GM23248 (cell line): ENCODE data around the gene MDGA2. TPM values are rescaled to one million over a fixed set of nuclear protein-coding genes. Genes with fewer than 3 reads are reported as not detected.

Source experiments
- DNase-seq: peaks from one replicate; pipeline ENCODE4 v3.0.0-alpha.2; 2015
- H2AFZ ChIP-seq: fragments of 200-600 bp; sonication (generic); 2 replicates; pipeline ENCODE4 v1.6.1; 2016; ENCODE audit warnings: antibody characterized with exemption
- H3F3A ChIP-seq: fragments of 200-600 bp; sonication (generic); 2 replicates; pipeline ENCODE4 v1.6.1; 2016; ENCODE audit warnings: mild to moderate bottlenecking, antibody characterized with exemption, mixed run types; ENCODE audit not compliant: insufficient read depth
- H3K27ac ChIP-seq: fragments of 200-600 bp; sonication (generic); 2 replicates; pipeline ENCODE4 v1.5.1; 2016; ENCODE audit warnings: mild to moderate bottlenecking
- H3K27me3 ChIP-seq: fragments of 200-600 bp; sonication (generic); replicated peaks from 2 replicates; pipeline ENCODE4 v1.6.1; 2016; ENCODE audit warnings: mild to moderate bottlenecking; ENCODE audit not compliant: insufficient read depth
- H3K36me3 ChIP-seq: fragments of 200-600 bp; sonication (generic); 2 replicates; pipeline ENCODE4 v1.6.1; 2016; ENCODE audit warnings: low read depth, mild to moderate bottlenecking
- H3K4me1 ChIP-seq: fragments of 200-600 bp; sonication (generic); 2 replicates; pipeline ENCODE4 v1.6.1; 2016; ENCODE audit warnings: mild to moderate bottlenecking; ENCODE audit not compliant: insufficient read depth
- H3K4me2 ChIP-seq: fragments of 200-600 bp; sonication (generic); one replicate; pipeline ENCODE4 v1.6.1; 2016; ENCODE audit warnings: mild to moderate bottlenecking; ENCODE audit not compliant: unreplicated experiment
- H3K4me3 ChIP-seq: fragments of 200-600 bp; sonication (generic); 2 replicates; pipeline ENCODE4 v1.5.1; 2016; ENCODE audit warnings: mild to moderate bottlenecking
- H3K79me2 ChIP-seq: fragments of 200-600 bp; sonication (generic); 2 replicates; pipeline ENCODE4 v1.6.1; 2016; ENCODE audit warnings: mild to moderate bottlenecking; ENCODE audit not compliant: insufficient read depth
- H3K9ac ChIP-seq: fragments of 200-600 bp; sonication (generic); 2 replicates; pipeline ENCODE4 v1.6.1; 2016; ENCODE audit warnings: mild to moderate bottlenecking
- H3K9me2 ChIP-seq: fragments of 200-600 bp; sonication (generic); 2 replicates; pipeline ENCODE4 v1.6.1; 2016; ENCODE audit warnings: mixed run types, mild to moderate bottlenecking, moderate library complexity; ENCODE audit not compliant: insufficient read depth
- H3K9me3 ChIP-seq: fragments of 200-600 bp; sonication (generic); one replicate; pipeline ENCODE4 v1.6.1; 2017; ENCODE audit warnings: low read depth
- H4K20me1 ChIP-seq: fragments of 200-600 bp; sonication (generic); 2 replicates; pipeline ENCODE4 v1.6.0; 2016; ENCODE audit not compliant: insufficient read depth
- EZH2 ChIP-seq: fragments of 200-600 bp; sonication (generic); IDR thresholded peaks from 2 replicates; pipeline ENCODE4 v1.6.1; 2018; ENCODE audit warnings: antibody characterized with exemption, mild to moderate bottlenecking; ENCODE audit not compliant: insufficient read depth, poor library complexity, severe bottlenecking
- EZH2phosphoT487 ChIP-seq: fragments of 200-600 bp; sonication (generic); IDR thresholded peaks from 2 replicates; pipeline ENCODE4 v1.6.1; 2018; ENCODE audit warnings: antibody characterized with exemption, moderate library complexity, mild to moderate bottlenecking, low read depth; ENCODE audit not compliant: insufficient read depth
- WGBS, 2 experiments: methylation state at CpG; one replicate each; pipeline ENCODE4 v1.1.6; 2015 to 2017; ENCODE audit warnings: low lambda C conversion rate in 2 of 2, low coverage in 1 of 2; ENCODE audit errors: missing lambda C conversion rate in 2 of 2; 5-methylcytosine and 5-hydroxymethylcytosine counted together
- in situ Hi-C: fragments of 300-500 bp; cut with MboI; formaldehyde crosslinking; loops from 2 replicates; pipeline ENCODE4 v1.15.0; 2020
- polyA plus RNA-seq: library from polyadenylated mRNA; unstranded; fragments of >200 nt; fragmentation: Nextera tagmentation; extraction: Ambion mirVana; gene quantifications from 2 replicates; pipeline ENCODE4 v1.2.1, GENCODE V29; 2016
- total RNA-seq: library from RNA; depleted of rRNA; stranded (reverse); fragments of >200 nt; shearing (Covaris generic); gene quantifications from 2 replicates; pipeline ENCODE4 v1.2.3, GENCODE V29; 2014

MDGA2 gene
- total and polyA plus RNA-seq, 2 experiments from 2014 or later = not detected

GRCh38 chr14:47085678-47086077, 589.7 kb downstream of the MDGA2 start:
- TF ChIP-seq EZH2phosphoT487 = no peak
- no peak for TF ChIP-seq EZH2
- no peak overlapping the region for H2AFZ ChIP-seq
- H3K36me3 ChIP-seq = no peaks in the 10 kb centered on the region
- WGBS, 2 experiments = 43 to 56% methylated on average over 1 of the region's 1 CpG
- peaks cover 8% of the 10 kb centered on the region for H3K9me3 ChIP-seq
- H3K4me1 ChIP-seq = no peaks in the 10 kb centered on the region
- no peaks in the 10 kb centered on the region for H3F3A ChIP-seq
- DNase-seq = no peak
- no peak overlapping the region for H3K27ac ChIP-seq
- H4K20me1 ChIP-seq = no peaks in the 10 kb centered on the region
- H3K27me3 ChIP-seq = no peaks in the 10 kb centered on the region
- H3K4me3 ChIP-seq = no peak overlapping the region
- no peaks in the 10 kb centered on the region for H3K9me2 ChIP-seq
- H3K9ac ChIP-seq = no peak overlapping the region
- H3K79me2 ChIP-seq = no peaks in the 10 kb centered on the region
- in situ Hi-C loops = no loop called here
- H3K4me2 ChIP-seq = no peak overlapping the region

GRCh38 chr14:47065326-47065725, 610.1 kb downstream of the MDGA2 start:
- Histone ChIP-seq H3K9me2 (no peaks in the 10 kb centered on the region), H3K4me3 (no peak overlapping the region), H3K9me3 (peaks cover 3% of the 10 kb centered on the region), H3K27ac (no peak overlapping the region), H3K36me3 (no peaks in the 10 kb centered on the region), H3K4me2 (no peak overlapping the region), H3K79me2 (no peaks in the 10 kb centered on the region), H3K9ac (no peak overlapping the region), H4K20me1 (no peaks in the 10 kb centered on the region), H3K27me3 (no peaks in the 10 kb centered on the region), H2AFZ (no peak overlapping the region), H3K4me1 (no peaks in the 10 kb centered on the region), H3F3A (no peaks in the 10 kb centered on the region)
- in situ Hi-C loops = no loop called here
- TF ChIP-seq EZH2phosphoT487 = no peak
- TF ChIP-seq EZH2 = no peak
- DNase-seq = no peak
- 4 to 5% methylated on average over 1 of the region's 1 CpG for WGBS, 2 experiments

- H3K4me3 ChIP-seq = no peak overlapping the region
- H3F3A ChIP-seq = no peaks in the 10 kb centered on the region
- H3K27me3 ChIP-seq = no peaks in the 10 kb centered on the region
- peaks cover 3% of the 10 kb centered on the region for H3K9me3 ChIP-seq
- no peak for DNase-seq
- no peaks in the 10 kb centered on the region for H3K36me3 ChIP-seq
- H3K79me2 ChIP-seq = no peaks in the 10 kb centered on the region
- no peak for TF ChIP-seq EZH2
- no peak overlapping the region for H3K4me2 ChIP-seq
- H3K9me2 ChIP-seq = no peaks in the 10 kb centered on the region
- no peaks in the 10 kb centered on the region for H4K20me1 ChIP-seq
- 14 to 15% methylated on average over 3 of the region's 3 CpGs for WGBS, 2 experiments
- no peak overlapping the region for H3K9ac ChIP-seq
- in situ Hi-C loops = no loop called here
- H3K27ac ChIP-seq = no peak overlapping the region
- H3K4me1 ChIP-seq = no peaks in the 10 kb centered on the region
- H2AFZ ChIP-seq = no peak overlapping the region
These were observed 615.4 kb downstream of the MDGA2 start for GRCh38 chr14:47060050-47060449.

DNA sequence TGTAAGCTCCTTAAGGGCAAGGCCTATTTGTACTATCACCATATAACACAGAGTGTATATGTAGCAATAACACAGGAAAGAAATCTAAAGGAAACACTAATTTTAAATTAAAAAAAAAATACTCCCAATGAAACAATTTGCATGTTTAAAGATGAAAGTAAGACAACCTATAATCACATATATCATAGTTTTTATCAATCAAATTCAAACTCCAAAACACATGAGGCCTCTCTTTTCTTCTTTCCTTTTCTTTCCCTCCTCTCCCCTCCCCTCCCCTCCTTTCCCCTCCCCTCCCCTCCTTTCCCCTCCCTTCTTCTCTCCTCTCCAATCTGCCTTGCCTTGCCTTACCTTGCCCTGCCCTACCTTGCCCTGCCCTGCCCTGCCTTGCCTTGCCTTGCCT, 618.0 kb downstream of the MDGA2 start:
- Histone ChIP-seq H3K9me2 (no peaks in the 10 kb centered on the region), H3K4me3 (no peak overlapping the region), H3K9me3 (peaks cover 3% of the 10 kb centered on the region), H3K27ac (no peak overlapping the region), H3K27me3 (no peaks in the 10 kb centered on the region), H2AFZ (no peak overlapping the region), H3K79me2 (no peaks in the 10 kb centered on the region), H4K20me1 (no peaks in the 10 kb centered on the region), H3K9ac (no peak overlapping the region), H3K36me3 (no peaks in the 10 kb centered on the region), H3K4me2 (no peak overlapping the region), H3F3A (no peaks in the 10 kb centered on the region), H3K4me1 (no peaks in the 10 kb centered on the region)
- no peak for DNase-seq
- TF ChIP-seq EZH2phosphoT487 = no peak
- TF ChIP-seq EZH2 = no peak
- in situ Hi-C loops = no loop called here

DNA sequence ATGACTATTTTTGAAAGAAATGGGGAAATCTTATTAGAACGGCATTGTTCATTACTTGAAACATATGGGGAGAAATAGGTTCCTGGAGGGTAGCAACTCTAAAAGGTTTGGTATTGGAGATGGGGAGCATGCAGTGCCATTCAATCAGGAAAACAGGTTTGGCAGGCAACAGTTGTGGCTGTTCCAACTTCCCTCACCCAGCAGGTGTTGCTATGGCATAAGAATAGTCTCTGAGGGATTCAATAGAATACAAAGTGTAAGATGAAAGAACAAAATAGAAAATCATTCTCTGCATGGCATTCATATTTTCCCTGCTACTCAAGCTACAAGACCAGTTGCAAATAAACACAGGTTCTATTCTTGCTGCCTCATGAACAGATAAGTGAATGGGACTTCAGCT, 630.6 kb downstream of the MDGA2 start:
- WGBS, 2 experiments = 0 to 3% methylated on average over 1 of the region's 1 CpG
- in situ Hi-C loops = no loop called here

More for the DNA sequence above, 630.6 kb downstream of the MDGA2 start:
- no peak for TF ChIP-seq EZH2phosphoT487
- TF ChIP-seq EZH2 = no peak
- Histone ChIP-seq H3K4me1 (no peaks in the 10 kb centered on the region), H3K9me2 (no peaks in the 10 kb centered on the region), H3K9ac (no peak overlapping the region), H3K4me3 (no peak overlapping the region), H3K79me2 (no peaks in the 10 kb centered on the region), H3K36me3 (no peaks in the 10 kb centered on the region), H3K9me3 (no peaks in the 10 kb centered on the region), H3F3A (no peaks in the 10 kb centered on the region), H2AFZ (no peak overlapping the region), H3K27me3 (no peaks in the 10 kb centered on the region), H3K4me2 (no peak overlapping the region), H4K20me1 (no peaks in the 10 kb centered on the region), H3K27ac (no peak overlapping the region)
- DNase-seq = no peak
